Measurements from ENCODE around the gene KRTAP6-3.

Gene KRTAP6-3

GRCh38 chr21:30598802-30599201 lies 6.6 kb downstream of the KRTAP6-3 start, which contains the start of gene KRTAP6-2:
Gene KRTAP6-2, minus strand, starts transcription at chr21:30598902. Its CDS starts 28 bp downstream, at chr21:30598874.
- Histone ChIP-seq H3K4me3 (ENCODE audit: low read length) (no peak within 1 kb of the TSS), H3K27me3 (ENCODE audit: control insufficient read depth, insufficient read depth, low read length) (no peaks in the 10 kb centered on the region), H3K4me1 (ENCODE audit: control insufficient read depth, insufficient read depth, low read length) (no peaks in the 10 kb centered on the region), H3K9ac (ENCODE audit: low read length) (no peak within 1 kb of the TSS), H3K36me3 (ENCODE audit: control insufficient read depth, insufficient read depth, low read length) (no peaks in the 10 kb centered on the region), H3K9me3 (ENCODE audit: control insufficient read depth, low read length) (no peaks in the 10 kb centered on the region)

- no peaks in the 10 kb centered on the region for H3K27me3 ChIP-seq (ENCODE audit: control insufficient read depth, insufficient read depth, low read length)
- no peaks in the 10 kb centered on the region for H3K4me1 ChIP-seq (ENCODE audit: control insufficient read depth, insufficient read depth, low read length)
- H3K9ac ChIP-seq (ENCODE audit: low read length): no peak within 1 kb of the TSS
- H3K4me3 ChIP-seq (ENCODE audit: low read length): no peak within 1 kb of the TSS
- no peaks in the 10 kb centered on the region for H3K36me3 ChIP-seq (ENCODE audit: control insufficient read depth, insufficient read depth, low read length)
- H3K9me3 ChIP-seq (ENCODE audit: control insufficient read depth, low read length): no peaks in the 10 kb centered on the region
Observed at GRCh38 chr21:30600787-30601186, 8.5 kb downstream of the KRTAP6-3 start, which contains the start of gene KRTAP22-1. Gene KRTAP22-1, plus strand, starts transcription at chr21:30601087.

- no peaks in the 10 kb centered on the region for H3K27me3 ChIP-seq (ENCODE audit: control insufficient read depth, insufficient read depth, low read length)
- H3K4me3 ChIP-seq (ENCODE audit: low read length): no peak overlapping the region
- no peaks in the 10 kb centered on the region for H3K9me3 ChIP-seq (ENCODE audit: control insufficient read depth, low read length)
- H3K4me1 ChIP-seq (ENCODE audit: control insufficient read depth, insufficient read depth, low read length): no peaks in the 10 kb centered on the region
- H3K9ac ChIP-seq (ENCODE audit: low read length): no peak overlapping the region
- no peaks in the 10 kb centered on the region for H3K36me3 ChIP-seq (ENCODE audit: control insufficient read depth, insufficient read depth, low read length)
Observed at GRCh38 chr21:30605968-30606367, 13.7 kb downstream of the KRTAP6-3 start.

GRCh38 chr21:30612132-30612531 lies 19.9 kb downstream of the KRTAP6-3 start:
- Histone ChIP-seq H3K4me3 (ENCODE audit: low read length) (no peak overlapping the region), H3K27me3 (ENCODE audit: control insufficient read depth, insufficient read depth, low read length) (no peaks in the 10 kb centered on the region), H3K4me1 (ENCODE audit: control insufficient read depth, insufficient read depth, low read length) (no peaks in the 10 kb centered on the region), H3K9me3 (ENCODE audit: control insufficient read depth, low read length) (no peaks in the 10 kb centered on the region), H3K9ac (ENCODE audit: low read length) (no peak overlapping the region), H3K36me3 (ENCODE audit: control insufficient read depth, insufficient read depth, low read length) (no peaks in the 10 kb centered on the region)

- no peaks in the 10 kb centered on the region for H3K27me3 ChIP-seq (ENCODE audit: control insufficient read depth, insufficient read depth, low read length)
- H3K9me3 ChIP-seq (ENCODE audit: control insufficient read depth, low read length): no peaks in the 10 kb centered on the region
- H3K4me1 ChIP-seq (ENCODE audit: control insufficient read depth, insufficient read depth, low read length): no peaks in the 10 kb centered on the region
- H3K4me3 ChIP-seq (ENCODE audit: low read length): no peak within 1 kb of the TSS
- no peak within 1 kb of the TSS for H3K9ac ChIP-seq (ENCODE audit: low read length)
- no peaks in the 10 kb centered on the region for H3K36me3 ChIP-seq (ENCODE audit: control insufficient read depth, insufficient read depth, low read length)
Observed at GRCh38 chr21:30613836-30614235, 21.6 kb downstream of the KRTAP6-3 start, which contains the start of gene KRTAP6-1. Gene KRTAP6-1, minus strand, starts transcription at chr21:30613930. Its CDS starts 26 bp downstream, at chr21:30613904.

- H3K36me3 ChIP-seq (ENCODE audit: control insufficient read depth, insufficient read depth, low read length): no peaks in the 10 kb centered on the region
- H3K27me3 ChIP-seq (ENCODE audit: control insufficient read depth, insufficient read depth, low read length): no peaks in the 10 kb centered on the region
- no peak overlapping the region for H3K9ac ChIP-seq (ENCODE audit: low read length)
- no peaks in the 10 kb centered on the region for H3K9me3 ChIP-seq (ENCODE audit: control insufficient read depth, low read length)
- H3K4me1 ChIP-seq (ENCODE audit: control insufficient read depth, insufficient read depth, low read length): no peaks in the 10 kb centered on the region
- no peak overlapping the region for H3K4me3 ChIP-seq (ENCODE audit: low read length)
Observed at GRCh38 chr21:30615199-30615598, 23.0 kb downstream of the KRTAP6-3 start.

GRCh38 chr21:30616125-30616524 lies 23.9 kb downstream of the KRTAP6-3 start, which contains the start of gene KRTAP20-1:
Gene KRTAP20-1, plus strand, starts transcription at chr21:30616425. Its CDS starts 30 bp downstream, at chr21:30616455.
- H3K9ac ChIP-seq (ENCODE audit: low read length): no peak within 1 kb of the TSS
- H3K9me3 ChIP-seq (ENCODE audit: control insufficient read depth, low read length): no peaks in the 10 kb centered on the region
- no peaks in the 10 kb centered on the region for H3K27me3 ChIP-seq (ENCODE audit: control insufficient read depth, insufficient read depth, low read length)
- H3K4me3 ChIP-seq (ENCODE audit: low read length): no peak within 1 kb of the TSS
- no peaks in the 10 kb centered on the region for H3K36me3 ChIP-seq (ENCODE audit: control insufficient read depth, insufficient read depth, low read length)
- H3K4me1 ChIP-seq (ENCODE audit: control insufficient read depth, insufficient read depth, low read length): no peaks in the 10 kb centered on the region

- H3K4me1 ChIP-seq (ENCODE audit: control insufficient read depth, insufficient read depth, low read length): no peaks in the 10 kb centered on the region
- no peaks in the 10 kb centered on the region for H3K36me3 ChIP-seq (ENCODE audit: control insufficient read depth, insufficient read depth, low read length)
- H3K4me3 ChIP-seq (ENCODE audit: low read length): no peak overlapping the region
- no peaks in the 10 kb centered on the region for H3K9me3 ChIP-seq (ENCODE audit: control insufficient read depth, low read length)
- H3K9ac ChIP-seq (ENCODE audit: low read length): no peak overlapping the region
- no peaks in the 10 kb centered on the region for H3K27me3 ChIP-seq (ENCODE audit: control insufficient read depth, insufficient read depth, low read length)
Observed at GRCh38 chr21:30620080-30620479, 27.8 kb downstream of the KRTAP6-3 start.

GRCh38 chr21:30620522-30620921 lies 28.3 kb downstream of the KRTAP6-3 start, which contains the start of gene KRTAP20-4:
Gene KRTAP20-4, plus strand, starts transcription at chr21:30620627.
- Histone ChIP-seq H3K4me3 (ENCODE audit: low read length) (no peak within 1 kb of the TSS), H3K4me1 (ENCODE audit: control insufficient read depth, insufficient read depth, low read length) (no peaks in the 10 kb centered on the region), H3K9me3 (ENCODE audit: control insufficient read depth, low read length) (no peaks in the 10 kb centered on the region), H3K36me3 (ENCODE audit: control insufficient read depth, insufficient read depth, low read length) (no peaks in the 10 kb centered on the region), H3K27me3 (ENCODE audit: control insufficient read depth, insufficient read depth, low read length) (no peaks in the 10 kb centered on the region), H3K9ac (ENCODE audit: low read length) (no peak within 1 kb of the TSS)

- H3K9me3 ChIP-seq (ENCODE audit: control insufficient read depth, low read length): no peaks in the 10 kb centered on the region
- no peak overlapping the region for H3K9ac ChIP-seq (ENCODE audit: low read length)
- no peaks in the 10 kb centered on the region for H3K36me3 ChIP-seq (ENCODE audit: control insufficient read depth, insufficient read depth, low read length)
- H3K4me1 ChIP-seq (ENCODE audit: control insufficient read depth, insufficient read depth, low read length): no peaks in the 10 kb centered on the region
- H3K4me3 ChIP-seq (ENCODE audit: low read length): no peak overlapping the region
- no peaks in the 10 kb centered on the region for H3K27me3 ChIP-seq (ENCODE audit: control insufficient read depth, insufficient read depth, low read length)
Observed at GRCh38 chr21:30623362-30623761, 31.1 kb downstream of the KRTAP6-3 start.

- no peaks in the 10 kb centered on the region for H3K4me1 ChIP-seq (ENCODE audit: control insufficient read depth, insufficient read depth, low read length)
- no peaks in the 10 kb centered on the region for H3K27me3 ChIP-seq (ENCODE audit: control insufficient read depth, insufficient read depth, low read length)
- no peaks in the 10 kb centered on the region for H3K36me3 ChIP-seq (ENCODE audit: control insufficient read depth, insufficient read depth, low read length)
- no peaks in the 10 kb centered on the region for H3K9me3 ChIP-seq (ENCODE audit: control insufficient read depth, low read length)
- H3K9ac ChIP-seq (ENCODE audit: low read length): no peak overlapping the region
- no peak overlapping the region for H3K4me3 ChIP-seq (ENCODE audit: low read length)
Observed at GRCh38 chr21:30625449-30626165, 33.4 kb downstream of the KRTAP6-3 start.

GRCh38 chr21:30628109-30628508 lies 35.9 kb downstream of the KRTAP6-3 start:
- Histone ChIP-seq H3K36me3 (ENCODE audit: control insufficient read depth, insufficient read depth, low read length) (no peaks in the 10 kb centered on the region), H3K9me3 (ENCODE audit: control insufficient read depth, low read length) (no peaks in the 10 kb centered on the region), H3K27me3 (ENCODE audit: control insufficient read depth, insufficient read depth, low read length) (no peaks in the 10 kb centered on the region), H3K4me1 (ENCODE audit: control insufficient read depth, insufficient read depth, low read length) (no peaks in the 10 kb centered on the region), H3K9ac (ENCODE audit: low read length) (no peak overlapping the region), H3K4me3 (ENCODE audit: low read length) (no peak overlapping the region)
